ENCODE data around the gene IRF6. TPM values are rescaled to one million over a fixed set of nuclear protein-coding genes. Genes with fewer than 3 reads are reported as not detected.
A peak's percentile ranks its signal among the peaks of the same experiment; 100 is the strongest.

The IRF6 gene
- total RNA-seq, 1 donor from 2014 or later = 21.2 TPM

DNA sequence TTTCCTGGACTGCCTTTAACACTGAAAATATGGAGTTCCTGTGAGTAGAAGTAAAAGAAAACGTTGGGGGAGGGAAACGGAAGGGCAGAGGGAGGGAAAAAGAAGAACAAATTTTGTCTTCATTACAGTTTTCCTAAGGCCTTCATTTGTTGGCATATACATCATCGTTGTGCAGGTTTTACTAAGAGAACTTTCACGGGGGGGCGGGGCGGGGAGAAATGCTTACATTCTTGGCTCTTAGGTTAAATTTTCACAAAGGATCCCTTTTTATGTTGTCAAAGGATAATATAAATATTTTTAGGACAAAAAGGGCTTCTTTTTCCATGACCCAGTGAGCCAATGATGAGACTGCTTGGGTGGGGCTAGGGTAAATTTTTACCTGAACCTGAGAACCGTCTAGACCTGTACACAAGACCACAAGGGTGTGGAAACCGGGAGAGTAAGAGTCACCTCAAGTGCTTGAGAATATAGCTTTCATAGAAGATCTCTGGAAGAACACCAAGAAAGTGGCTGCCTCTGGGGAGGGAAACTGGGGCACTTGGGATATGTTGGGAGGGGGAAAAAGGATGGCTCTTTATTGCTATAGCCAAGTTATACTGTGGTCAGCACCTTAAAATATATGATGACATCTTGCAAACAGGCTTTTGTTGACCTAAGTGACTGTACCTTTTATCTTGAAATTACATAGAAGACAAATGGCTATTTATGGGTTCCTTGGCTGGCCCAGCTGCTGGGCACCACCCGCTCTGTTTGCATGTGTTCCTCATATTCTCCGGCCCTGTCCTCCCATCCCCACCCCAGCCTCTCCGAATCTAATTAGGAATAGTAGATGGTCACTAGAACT lies 19.9 kb upstream of the IRF6 start:
- no peak overlapping the region for H3K4me2 ChIP-seq (ENCODE audit: low read length)
- FAIRE-seq (no peak), DNase-seq (ENCODE audit: low read depth) (no peak)
- H3K4me1 Mint-ChIP-seq (ENCODE audit: low read depth, unreplicated experiment) = peaks cover 16% of the 10 kb centered on the region
- H3K27me3 Mint-ChIP-seq (ENCODE audit: low read depth, unreplicated experiment) = no peaks in the 10 kb centered on the region
- no peak overlapping the region for H3K27ac ChIP-seq (ENCODE audit: low read depth, low read length)
- no peak overlapping the region for H3K4me3 ChIP-seq (ENCODE audit: insufficient read depth, low read depth, low read length)
- H3K36me3 Mint-ChIP-seq (ENCODE audit: low read depth, unreplicated experiment) = peaks cover 2% of the 10 kb centered on the region
- H3K79me2 ChIP-seq (ENCODE audit: insufficient read depth, low read length) = peaks cover 22% of the 10 kb centered on the region
- no peaks in the 10 kb centered on the region for H4K20me1 ChIP-seq (ENCODE audit: insufficient read depth, low read length)
- H3K27me3 ChIP-seq (ENCODE audit: insufficient read depth, low read length) = no peaks in the 10 kb centered on the region
- no peaks in the 10 kb centered on the region for H3K9me3 ChIP-seq (ENCODE audit: insufficient read depth, low read depth, low read length)
- H3K9ac ChIP-seq (ENCODE audit: low read length) = no peak overlapping the region
- H3K9me3 Mint-ChIP-seq (ENCODE audit: unreplicated experiment) = no peaks in the 10 kb centered on the region
- H2AFZ ChIP-seq (ENCODE audit: low read depth, low read length) = no peak overlapping the region
- H3K4me3 Mint-ChIP-seq (ENCODE audit: unreplicated experiment) = no peak overlapping the region
- H3K4me1 ChIP-seq (ENCODE audit: insufficient read depth, low read length) = peaks cover 12% of the 10 kb centered on the region
- no peak overlapping the region for H3K27ac Mint-ChIP-seq (ENCODE audit: unreplicated experiment)
- no peak for TF ChIP-seq EZH2 (IDR thresholded peaks at IDR 0.05; ENCODE audit: insufficient read depth, low read length)
- TF ChIP-seq, protein P1, sequence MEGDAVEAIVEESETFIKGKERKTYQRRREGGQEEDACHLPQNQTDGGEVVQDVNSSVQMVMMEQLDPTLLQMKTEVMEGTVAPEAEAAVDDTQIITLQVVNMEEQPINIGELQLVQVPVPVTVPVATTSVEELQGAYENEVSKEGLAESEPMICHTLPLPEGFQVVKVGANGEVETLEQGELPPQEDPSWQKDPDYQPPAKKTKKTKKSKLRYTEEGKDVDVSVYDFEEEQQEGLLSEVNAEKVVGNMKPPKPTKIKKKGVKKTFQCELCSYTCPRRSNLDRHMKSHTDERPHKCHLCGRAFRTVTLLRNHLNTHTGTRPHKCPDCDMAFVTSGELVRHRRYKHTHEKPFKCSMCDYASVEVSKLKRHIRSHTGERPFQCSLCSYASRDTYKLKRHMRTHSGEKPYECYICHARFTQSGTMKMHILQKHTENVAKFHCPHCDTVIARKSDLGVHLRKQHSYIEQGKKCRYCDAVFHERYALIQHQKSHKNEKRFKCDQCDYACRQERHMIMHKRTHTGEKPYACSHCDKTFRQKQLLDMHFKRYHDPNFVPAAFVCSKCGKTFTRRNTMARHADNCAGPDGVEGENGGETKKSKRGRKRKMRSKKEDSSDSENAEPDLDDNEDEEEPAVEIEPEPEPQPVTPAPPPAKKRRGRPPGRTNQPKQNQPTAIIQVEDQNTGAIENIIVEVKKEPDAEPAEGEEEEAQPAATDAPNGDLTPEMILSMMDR (IDR thresholded peaks at IDR 0.05; ENCODE audit: insufficient read depth, low read depth, low read length) = no peak
- H3K36me3 ChIP-seq (ENCODE audit: insufficient read depth, low read length) = peaks cover under 1% of the 10 kb centered on the region

DNA sequence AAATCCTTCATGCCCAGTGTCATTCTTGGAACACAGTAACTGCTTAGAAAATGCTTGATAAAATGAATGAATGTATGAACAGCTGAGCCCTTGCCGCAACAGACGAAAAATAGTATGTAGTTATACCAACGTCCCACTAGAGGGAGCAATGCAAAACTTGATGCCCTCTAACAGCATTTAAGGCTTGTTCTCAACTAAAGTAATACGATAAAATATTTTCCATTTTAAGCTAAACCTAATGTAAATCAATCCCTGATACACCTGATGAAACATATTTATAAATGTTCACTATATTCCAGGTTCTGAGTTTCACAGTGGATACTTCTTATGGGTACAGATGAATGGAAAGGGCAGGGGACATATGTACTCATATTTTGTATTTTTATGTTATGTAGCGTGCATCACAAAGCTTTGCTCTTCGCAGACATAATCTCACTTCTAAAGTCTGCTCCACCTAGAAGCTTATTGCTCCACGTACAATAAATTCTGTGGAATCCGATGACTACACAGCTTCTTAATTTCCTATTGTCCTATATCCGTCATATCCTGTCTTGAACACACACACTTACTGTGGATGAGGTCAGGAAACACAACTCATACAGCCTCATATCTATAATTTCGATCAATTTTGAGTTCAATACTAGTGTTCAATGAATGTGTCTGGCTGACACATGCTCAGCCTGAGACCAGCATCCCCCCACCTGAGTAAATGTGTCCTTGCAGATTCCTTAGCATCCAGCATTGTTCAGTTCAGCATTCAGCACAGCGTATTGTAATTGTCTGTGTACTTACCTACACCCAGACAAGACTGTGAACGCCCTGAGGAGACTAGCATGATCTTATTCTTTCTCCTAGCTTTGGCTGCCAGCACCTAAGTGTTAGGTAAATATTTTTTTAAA lies 17.4 kb upstream of the IRF6 start:
- H3K9ac ChIP-seq (ENCODE audit: low read length) = peak overlapping the region; percentile 51
- Mint-ChIP-seq H3K27me3 (ENCODE audit: low read depth, unreplicated experiment) (peaks cover 6% of the 10 kb centered on the region), H3K4me3 (ENCODE audit: unreplicated experiment) (no peak overlapping the region), H3K27ac (ENCODE audit: unreplicated experiment) (no peak overlapping the region), H3K36me3 (ENCODE audit: low read depth, unreplicated experiment) (no peaks in the 10 kb centered on the region), H3K9me3 (ENCODE audit: unreplicated experiment) (no peaks in the 10 kb centered on the region), H3K4me1 (ENCODE audit: low read depth, unreplicated experiment) (peaks cover 9% of the 10 kb centered on the region)
- DNase-seq (ENCODE audit: low read depth) = peak; percentile 82
- H3K4me3 ChIP-seq (ENCODE audit: insufficient read depth, low read depth, low read length) = peak overlapping the region; percentile 21
- peak overlapping the region; percentile 66 for H3K27ac ChIP-seq (ENCODE audit: low read depth, low read length)
- H3K9me3 ChIP-seq (ENCODE audit: insufficient read depth, low read depth, low read length) = no peaks in the 10 kb centered on the region
- FAIRE-seq = peak; percentile 13
- H3K27me3 ChIP-seq (ENCODE audit: insufficient read depth, low read length) = no peaks in the 10 kb centered on the region
- peaks cover 6% of the 10 kb centered on the region for H3K79me2 ChIP-seq (ENCODE audit: insufficient read depth, low read length)
- peak overlapping the region; percentile 63 for H3K4me2 ChIP-seq (ENCODE audit: low read length)
- peaks cover 7% of the 10 kb centered on the region for H3K4me1 ChIP-seq (ENCODE audit: insufficient read depth, low read length)
- H2AFZ ChIP-seq (ENCODE audit: low read depth, low read length) = peak overlapping the region; percentile 66
- no peaks in the 10 kb centered on the region for H4K20me1 ChIP-seq (ENCODE audit: insufficient read depth, low read length)
- TF ChIP-seq, protein P1 (IDR thresholded peaks at IDR 0.05; ENCODE audit: insufficient read depth, low read depth, low read length) = peak; percentile 88
- no peak for TF ChIP-seq EZH2 (IDR thresholded peaks at IDR 0.05; ENCODE audit: insufficient read depth, low read length)
- H3K36me3 ChIP-seq (ENCODE audit: insufficient read depth, low read length) = no peaks in the 10 kb centered on the region
